Measurements from ENCODE around the gene DOCK2.

GRCh38 chr5:170105642-170106611 lies 468.9 kb downstream of the DOCK2 start, which contains the start of gene FOXI1:
- TF ChIP-seq CTCF (conservative IDR thresholded peaks at IDR 0.05 in 1 of 2, IDR thresholded peaks at IDR 0.05 in 1 of 2; ENCODE audit: low read depth in 1 of 2, low read length in 2 of 2), result no peak
- TF ChIP-seq EZH2 (IDR thresholded peaks at IDR 0.05; ENCODE audit: low read length, missing control alignments), result no peak

Data from fibroblast of lung (primary cell).